HepG2 (cell line): Measurements from ENCODE around the gene POLR1F. TPM values are rescaled to one million over a fixed set of nuclear protein-coding genes. Genes with fewer than 3 reads are reported as not detected.

ENCODE experiments used
- ATAC-seq: fragments of 200-7000 bp; cut with Tn5 transposase; 3 replicates; pipeline ENCODE4 v1.9.1; 2020; ENCODE audit warnings: mild to moderate bottlenecking, moderate library complexity
- BruUV-seq: library from RNA; stranded (reverse); fragments of 400-500 nt; replicated peaks from 2 replicates; lab custom pipeline; 2021; lab: Mats Ljungman, UMichigan
- CTCF ChIA-PET: fragments of 300-600 bp; formaldehyde crosslinking; extraction: SDS; loops from one replicate; lab custom pipeline; 2021; ENCODE audit warnings: low total read pairs, inconsistent platforms, low intra/inter-chr PET ratio; lab: Yijun Ruan, JAX
- POLR2A ChIA-PET: fragments of 350-600 bp; sonication (Branson Sonifier 250); formaldehyde crosslinking; loops from one replicate; lab custom pipeline; 2020; ENCODE audit warnings: antibody characterized with exemption, inconsistent platforms; lab: Yijun Ruan, JAX
- DNase-seq: peaks from one replicate; pipeline ENCODE4 v3.0.0-alpha.2; 2015; ENCODE audit warnings: low spot score
- FAIRE-seq: peaks from 3 replicates; lab custom pipeline; 2011; peaks lifted over from hg19 to GRCh38; lab: Jason Lieb, UNC
- H2AFZ ChIP-seq: one replicate; pipeline ENCODE4 v1.6.1; 2011; ENCODE audit warnings: low read length, inconsistent platforms
- H3K27ac ChIP-seq: fragments of 300-600 bp; 3 replicates; pipeline ENCODE4 v1.8.0; 2011; ENCODE audit warnings: mixed run types, mild to moderate bottlenecking, mixed read lengths, low read length, inconsistent platforms; ENCODE audit not compliant: insufficient read depth; ENCODE audit errors: extremely low read length
- H3K27me3 ChIP-seq, 2 experiments: fragments of 200-600 bp in 1 of 2; 2 replicates in 1 of 2; 3 replicates in 1 of 2; pipeline versions ENCODE4 v1.6.0 to v1.8.0; 2011; ENCODE audit warnings: low read length in 2 of 2, mild to moderate bottlenecking in 2 of 2, moderate library complexity in 2 of 2, inconsistent platforms in 1 of 2; ENCODE audit not compliant: insufficient read depth in 2 of 2, control insufficient read depth in 1 of 2
- H3K36me3 ChIP-seq, 2 experiments: fragments of 200-600 bp in 1 of 2; replicated peaks in 1 of 2; 2 replicates in 1 of 2; 3 replicates in 1 of 2; pipeline versions ENCODE4 v1.5.1 to v1.8.0; 2011; ENCODE audit warnings: low read length in 2 of 2, inconsistent platforms in 1 of 2; ENCODE audit not compliant: insufficient read depth in 2 of 2, control insufficient read depth in 1 of 2
- H3K4me1 ChIP-seq: 2 replicates; pipeline ENCODE4 v1.5.1; 2012; ENCODE audit warnings: low read length, inconsistent platforms; ENCODE audit not compliant: insufficient read depth
- H3K4me2 ChIP-seq: 2 replicates; pipeline ENCODE4 v1.6.0; 2011; ENCODE audit warnings: low read depth, low read length, inconsistent platforms
- H3K4me3 ChIP-seq, 3 experiments: fragments of 200-600 bp in 1 of 3; sonication (generic), shearing (Covaris generic) in 1 of 3; replicated peaks in 1 of 3; 2 replicates each; pipeline ENCODE4 v1.5.1; 2011 to 2016; ENCODE audit warnings: low read length in 3 of 3, inconsistent platforms in 2 of 3, low read depth in 2 of 3, mild to moderate bottlenecking in 2 of 3, control low read depth in 1 of 3, mixed read lengths in 1 of 3; ENCODE audit not compliant: insufficient read depth in 1 of 3
- H3K79me2 ChIP-seq: one replicate; pipeline ENCODE4 v1.6.1; 2011; ENCODE audit warnings: low read length, inconsistent platforms; ENCODE audit not compliant: insufficient read depth
- H3K9ac ChIP-seq: 2 replicates; pipeline ENCODE4 v1.6.0; 2011; ENCODE audit warnings: mild to moderate bottlenecking, low read depth, low read length, inconsistent platforms; ENCODE audit not compliant: insufficient read depth
- H3K9me3 ChIP-seq: 2 replicates; pipeline ENCODE4 v1.5.1; 2012; ENCODE audit warnings: mild to moderate bottlenecking, low read length
- H4K20me1 ChIP-seq: 2 replicates; pipeline ENCODE4 v1.6.0; 2011; ENCODE audit warnings: inconsistent platforms, mild to moderate bottlenecking, low read length, moderate library complexity; ENCODE audit not compliant: insufficient read depth
- MAFF ChIP-seq: IDR thresholded peaks from 2 replicates; pipeline ENCODE4 v1.6.1; 2011; ENCODE audit warnings: low read depth, low read length, improper control_type of control experiment
- MAFK ChIP-seq, 2 experiments: IDR thresholded peaks in 1 of 2; conservative IDR thresholded peaks in 1 of 2; 2 replicates each; pipeline ENCODE4 v1.6.1; 2011; ENCODE audit warnings: improper control_type of control experiment in 2 of 2, low read length in 2 of 2
- ZFAT ChIP-seq: sonication (generic); formaldehyde crosslinking; conservative IDR thresholded peaks from 2 replicates; pipeline ENCODE4 v1.8.1; 2023; ENCODE audit warnings: missing genetic modification reagents, inconsistent platforms
- ZNF512 ChIP-seq: sonication (generic); formaldehyde crosslinking; IDR thresholded peaks from 2 replicates; pipeline ENCODE4 v1.4.0; 2020; ENCODE audit warnings: mild to moderate bottlenecking, missing genetic modification reagents
- in situ Hi-C: cut with HindIII; loops from 2 replicates; pipeline ENCODE4 v1.10.0; 2017; ENCODE audit warnings: low pct_unique_long_range_greater_than_20kb; ENCODE audit not compliant: extremely low pct_ligation_motif_present
- intact Hi-C: fragments of 100-400 bp; cut with micrococcal nuclease; formaldehyde crosslinking; loops from one replicate; pipeline ENCODE4 v1.10.0; 2022; ENCODE audit not compliant: unreplicated experiment
- polyA plus RNA-seq, 8 experiments: library from polyadenylated mRNA; depleted of rRNA in 3 of 8; stranded (reverse) in 7 of 8; unstranded in 1 of 8; fragments of >200 nt; fragmentation: Illumina TruSeq in 4 of 8; extraction: Trizol in 4 of 8; gene quantifications; 2 replicates each; pipeline versions ENCODE4 v1.2.1 to v1.2.3, GENCODE V29; 2011 to 2016; ENCODE audit warnings: low read depth in 4 of 8, missing spikeins in 1 of 8, mixed read lengths in 1 of 8; ENCODE audit not compliant: insufficient read depth in 1 of 8
- total RNA-seq, 5 experiments: library from RNA; depleted of rRNA; stranded (reverse); fragments of >200 nt; fragmentation: Illumina TruSeq; extraction: Trizol; gene quantifications; 2 replicates each; pipeline ENCODE4 v1.2.3, GENCODE V29; 2016; ENCODE audit warnings: low read depth in 1 of 5
- TF ChIP-seq, protein P1 (sequence below): sonication (generic); formaldehyde crosslinking; IDR thresholded peaks from 2 replicates; pipeline ENCODE4 v1.4.0; 2020; ENCODE audit warnings: mild to moderate bottlenecking, missing genetic modification reagents, borderline replicate concordance

Gene POLR1F
- total and polyA plus RNA-seq, 2 of the 13 experiments (the other 11 are each of a cell fraction or from before 2014, with no cell fraction given), result 8.0 to 14.9 TPM

GRCh38 chr7:19698331-19698730 is 10.5 kb downstream of the POLR1F start (continued):
- TF ChIP-seq, protein P1, sequence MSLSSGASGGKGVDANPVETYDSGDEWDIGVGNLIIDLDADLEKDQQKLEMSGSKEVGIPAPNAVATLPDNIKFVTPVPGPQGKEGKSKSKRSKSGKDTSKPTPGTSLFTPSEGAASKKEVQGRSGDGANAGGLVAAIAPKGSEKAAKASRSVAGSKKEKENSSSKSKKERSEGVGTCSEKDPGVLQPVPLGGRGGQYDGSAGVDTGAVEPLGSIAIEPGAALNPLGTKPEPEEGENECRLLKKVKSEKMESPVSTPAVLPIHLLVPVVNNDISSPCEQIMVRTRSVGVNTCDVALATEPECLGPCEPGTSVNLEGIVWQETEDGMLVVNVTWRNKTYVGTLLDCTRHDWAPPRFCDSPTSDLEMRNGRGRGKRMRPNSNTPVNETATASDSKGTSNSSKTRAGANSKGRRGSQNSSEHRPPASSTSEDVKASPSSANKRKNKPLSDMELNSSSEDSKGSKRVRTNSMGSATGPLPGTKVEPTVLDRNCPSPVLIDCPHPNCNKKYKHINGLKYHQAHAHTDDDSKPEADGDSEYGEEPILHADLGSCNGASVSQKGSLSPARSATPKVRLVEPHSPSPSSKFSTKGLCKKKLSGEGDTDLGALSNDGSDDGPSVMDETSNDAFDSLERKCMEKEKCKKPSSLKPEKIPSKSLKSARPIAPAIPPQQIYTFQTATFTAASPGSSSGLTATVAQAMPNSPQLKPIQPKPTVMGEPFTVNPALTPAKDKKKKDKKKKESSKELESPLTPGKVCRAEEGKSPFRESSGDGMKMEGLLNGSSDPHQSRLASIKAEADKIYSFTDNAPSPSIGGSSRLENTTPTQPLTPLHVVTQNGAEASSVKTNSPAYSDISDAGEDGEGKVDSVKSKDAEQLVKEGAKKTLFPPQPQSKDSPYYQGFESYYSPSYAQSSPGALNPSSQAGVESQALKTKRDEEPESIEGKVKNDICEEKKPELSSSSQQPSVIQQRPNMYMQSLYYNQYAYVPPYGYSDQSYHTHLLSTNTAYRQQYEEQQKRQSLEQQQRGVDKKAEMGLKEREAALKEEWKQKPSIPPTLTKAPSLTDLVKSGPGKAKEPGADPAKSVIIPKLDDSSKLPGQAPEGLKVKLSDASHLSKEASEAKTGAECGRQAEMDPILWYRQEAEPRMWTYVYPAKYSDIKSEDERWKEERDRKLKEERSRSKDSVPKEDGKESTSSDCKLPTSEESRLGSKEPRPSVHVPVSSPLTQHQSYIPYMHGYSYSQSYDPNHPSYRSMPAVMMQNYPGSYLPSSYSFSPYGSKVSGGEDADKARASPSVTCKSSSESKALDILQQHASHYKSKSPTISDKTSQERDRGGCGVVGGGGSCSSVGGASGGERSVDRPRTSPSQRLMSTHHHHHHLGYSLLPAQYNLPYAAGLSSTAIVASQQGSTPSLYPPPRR (CRISPR knock-in tag), result no peak
- no peak for TF ChIP-seq ZNF512
- TF ChIP-seq, all 625 proteins: peak for 0

GRCh38 chr7:19696926-19697325 is 11.9 kb downstream of the POLR1F start:
- no peak for ATAC-seq
- no TSS peak for BruUV-seq
- Histone ChIP-seq H3K4me1 (peaks cover 7% of the 10 kb centered on the region), H3K27ac (no peak overlapping the region), H3K36me3 (peaks cover 2 to 13% of the 10 kb centered on the region in 2 experiments; a peak in 3 of 5 replicates), H3K79me2 (no peaks in the 10 kb centered on the region), H3K9ac (no peak overlapping the region), H2AFZ (no peak overlapping the region), H3K4me3 (no peak overlapping the region), H3K9me3 (no peaks in the 10 kb centered on the region), H3K4me2 (no peak overlapping the region), H4K20me1 (no peaks in the 10 kb centered on the region), H3K27me3 (no peaks in the 10 kb centered on the region)
- FAIRE-seq, result no peak
- no peak for DNase-seq
- in situ Hi-C loops (no loop called here), intact Hi-C loops (no loop called here)
- ChIA-PET CTCF (no interaction called here), POLR2A (interaction anchor here (1.1 kb wide), 1 partner anchor 12 kb away, joined by 3 read pairs; the partner anchor contains the start of gene POLR1F)
- peak; percentile 61 to 76 for TF ChIP-seq MAFK (conservative IDR thresholded peaks at IDR 0.05 in 1 of 2, IDR thresholded peaks at IDR 0.05 in 1 of 2; ENCODE audit: low read length in 2 of 2)
- TF ChIP-seq ZFAT, result no peak
- TF ChIP-seq MAFF, result peak; percentile 62
